ENCODE measurements around the gene TRIM36. TPM values are rescaled to one million over a fixed set of nuclear protein-coding genes. Genes with fewer than 3 reads are reported as not detected.

TRIM36 gene
- polyA plus RNA-seq, 4 donors, result 2.3 to 3.4 (median 2.9) TPM

DNA sequence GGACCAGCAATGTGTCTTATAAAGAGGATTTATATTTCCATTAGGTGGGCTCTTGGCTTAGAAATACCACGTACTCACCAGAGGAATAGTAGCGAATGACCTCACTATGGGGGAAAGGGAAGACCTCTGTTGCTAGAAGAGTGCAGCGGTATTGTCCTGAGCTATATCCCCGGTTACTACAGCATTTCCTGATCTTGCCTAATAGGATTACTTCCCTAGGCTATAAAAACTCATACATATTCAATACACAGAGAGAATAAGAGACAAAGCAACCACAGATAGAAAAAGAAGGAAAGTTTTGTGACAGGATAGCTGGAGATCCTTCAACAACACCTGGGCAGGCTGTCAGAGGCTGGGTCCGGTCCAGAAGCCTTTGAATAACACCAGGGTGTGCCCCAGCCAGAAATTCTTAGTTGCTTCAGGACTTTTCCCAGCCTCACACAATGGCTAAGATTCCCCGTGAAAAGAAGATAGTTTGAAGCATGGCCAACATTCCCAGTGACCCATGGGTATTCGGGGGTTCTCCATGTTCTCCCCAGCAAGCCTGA is 85.4 kb downstream of the TRIM36 start:
- DNase-seq (ENCODE audit: low read depth in 4 of 4, low spot score in 3 of 4), result no peak

DNA sequence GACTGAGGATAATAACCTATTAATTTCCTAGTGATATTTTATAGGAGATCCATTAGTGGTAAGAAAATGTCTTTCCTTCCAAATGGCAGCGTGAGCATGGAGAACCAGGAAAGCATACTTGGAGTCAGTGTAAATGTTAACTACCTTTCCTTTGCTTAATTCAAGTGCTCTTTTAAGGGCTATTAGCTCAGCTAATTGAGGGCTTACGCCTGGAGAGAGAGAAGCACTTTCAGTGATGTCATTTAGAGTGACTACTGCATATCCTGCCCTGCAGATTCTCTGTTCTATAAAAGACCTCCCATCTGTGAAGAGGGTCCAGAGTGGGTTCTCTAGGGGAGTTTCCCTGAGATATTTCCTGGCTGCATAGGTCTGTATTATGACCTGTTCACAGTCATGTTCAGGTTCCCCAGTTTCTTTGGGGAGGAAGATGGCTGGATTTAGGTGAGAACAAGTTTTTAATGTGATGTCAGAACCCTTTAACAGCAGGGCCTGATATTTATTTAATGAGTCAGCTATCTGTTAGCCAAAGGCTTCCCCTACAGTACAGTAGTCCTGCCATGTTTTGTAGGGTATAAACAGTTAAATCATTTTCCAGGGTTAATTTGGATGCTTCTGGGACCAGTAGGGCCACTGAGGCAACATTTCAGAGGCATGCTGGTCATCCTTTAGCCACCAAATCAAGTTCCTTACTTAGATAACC is 89.6 kb downstream of the TRIM36 start:
- DNase-seq (ENCODE audit: low read depth in 4 of 4, low spot score in 3 of 4), result no peak

Other genes starting within 250 kb of the TRIM36 start
- gene PGGT1B, start 93.0 kb upstream of the TRIM36 start, polyA plus RNA-seq (ENCODE audit: insufficient read length in 4 of 4), result 10 to 100 TPM; 30.5 to 39.4 (median 35.8) TPM
- gene CCDC112, start 126.7 kb upstream of the TRIM36 start, polyA plus RNA-seq (ENCODE audit: insufficient read length in 4 of 4), result 10 to 100 TPM; 13.2 to 16.6 (median 16.3) TPM

Data from right renal pelvis (tissue), 4 donors.